ENCODE measurements around the gene ZC3H12C.

Gene ZC3H12C

GRCh38 chr11:110070176-110070575 lies 23.0 kb upstream of the ZC3H12C start:
- DNase-seq (ENCODE audit: low read depth): no peak
- no peak overlapping the region for H3K4me3 ChIP-seq (ENCODE audit: low read depth, low read length)
- no peak for TF ChIP-seq CTCF (IDR thresholded peaks at IDR 0.05; ENCODE audit: insufficient read depth, low read depth, low read length, missing control alignments)

DNA sequence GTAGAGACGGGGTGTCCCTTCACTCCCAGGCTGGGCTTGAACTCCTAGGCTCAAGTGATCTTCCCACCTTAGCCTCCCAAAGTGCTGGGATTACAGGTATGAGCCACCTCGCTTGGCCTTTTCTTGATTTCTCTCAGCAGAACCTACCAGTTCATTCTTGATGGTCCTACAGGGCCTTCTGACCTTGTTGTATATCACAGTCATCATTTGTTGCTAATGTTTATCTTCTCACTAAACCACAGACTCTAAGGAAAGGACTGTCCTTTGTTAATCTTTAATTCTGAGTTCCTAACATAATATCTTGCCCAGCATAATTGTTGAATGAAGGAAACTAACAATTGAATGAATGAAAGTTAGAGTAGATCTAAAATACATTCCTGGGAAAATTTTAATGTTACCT lies 22.0 kb upstream of the ZC3H12C start:
- no peak for DNase-seq (ENCODE audit: low read depth)
- TF ChIP-seq CTCF (IDR thresholded peaks at IDR 0.05; ENCODE audit: insufficient read depth, low read depth, low read length, missing control alignments): no peak
- H3K4me3 ChIP-seq (ENCODE audit: low read depth, low read length): no peak overlapping the region

DNA sequence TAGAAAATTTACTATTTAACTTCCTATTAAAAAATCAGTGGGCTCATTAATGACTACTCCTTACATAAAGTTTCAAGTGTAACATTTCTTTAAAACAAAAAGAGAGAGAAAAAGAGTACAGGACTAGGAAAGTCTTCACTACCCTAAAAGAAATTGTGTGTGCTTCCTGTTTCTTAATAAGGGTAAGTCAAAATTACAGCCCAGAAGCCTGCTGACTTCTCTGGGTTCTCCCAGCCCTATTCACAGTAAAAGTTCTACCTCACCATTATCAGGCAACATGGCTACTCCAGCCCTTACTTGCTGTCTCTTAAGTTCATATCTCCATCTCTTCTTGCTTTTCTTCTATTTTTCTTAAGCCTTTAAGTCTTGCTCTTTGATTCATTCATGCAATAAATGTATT lies 20.3 kb upstream of the ZC3H12C start:
- H3K4me3 ChIP-seq (ENCODE audit: low read depth, low read length): no peak overlapping the region
- DNase-seq (ENCODE audit: low read depth): no peak
- TF ChIP-seq CTCF (IDR thresholded peaks at IDR 0.05; ENCODE audit: insufficient read depth, low read depth, low read length, missing control alignments): no peak

GRCh38 chr11:110074499-110074898 lies 18.7 kb upstream of the ZC3H12C start:
- no peak overlapping the region for H3K4me3 ChIP-seq (ENCODE audit: low read depth, low read length)
- no peak for TF ChIP-seq CTCF (IDR thresholded peaks at IDR 0.05; ENCODE audit: insufficient read depth, low read depth, low read length, missing control alignments)
- DNase-seq (ENCODE audit: low read depth): no peak

GRCh38 chr11:110075105-110075846 lies 17.9 kb upstream of the ZC3H12C start:
- no peak for TF ChIP-seq CTCF (IDR thresholded peaks at IDR 0.05; ENCODE audit: insufficient read depth, low read depth, low read length, missing control alignments)
- DNase-seq (ENCODE audit: low read depth): no peak
- H3K4me3 ChIP-seq (ENCODE audit: low read depth, low read length): no peak overlapping the region

GRCh38 chr11:110075847-110076208 lies 17.4 kb upstream of the ZC3H12C start:
- no peak for TF ChIP-seq CTCF (IDR thresholded peaks at IDR 0.05; ENCODE audit: insufficient read depth, low read depth, low read length, missing control alignments)
- H3K4me3 ChIP-seq (ENCODE audit: low read depth, low read length): no peak overlapping the region
- no peak for DNase-seq (ENCODE audit: low read depth)

GRCh38 chr11:110076371-110076965 lies 16.7 kb upstream of the ZC3H12C start:
- H3K4me3 ChIP-seq (ENCODE audit: low read depth, low read length): no peak overlapping the region
- no peak for DNase-seq (ENCODE audit: low read depth)
- no peak for TF ChIP-seq CTCF (IDR thresholded peaks at IDR 0.05; ENCODE audit: insufficient read depth, low read depth, low read length, missing control alignments)

Measured in GM12865 (cell line).